GM13976 (cell line): ENCODE results near the gene ARVCF.

Experiments used
- DNase-seq: peaks from one replicate; pipeline ENCODE4 v3.0.0; 2012; ENCODE audit warnings: low spot score
- in situ Hi-C: fragments of 300-500 bp; cut with MboI; formaldehyde crosslinking; loops from one replicate; pipeline ENCODE4 v1.12.0; 2022; ENCODE audit warnings: low sequenced_read_pairs, mixed read lengths, inconsistent platforms; ENCODE audit not compliant: unreplicated experiment
- TF ChIP-seq, protein P1 (sequence below): IDR thresholded peaks from 2 replicates; pipeline ENCODE4 v1.5.1; 2012; ENCODE audit warnings: borderline replicate concordance, mild to moderate bottlenecking; ENCODE audit not compliant: insufficient read depth; ENCODE audit errors: extremely low read depth, missing control alignments, control extremely low read depth

ARVCF gene

DNA sequence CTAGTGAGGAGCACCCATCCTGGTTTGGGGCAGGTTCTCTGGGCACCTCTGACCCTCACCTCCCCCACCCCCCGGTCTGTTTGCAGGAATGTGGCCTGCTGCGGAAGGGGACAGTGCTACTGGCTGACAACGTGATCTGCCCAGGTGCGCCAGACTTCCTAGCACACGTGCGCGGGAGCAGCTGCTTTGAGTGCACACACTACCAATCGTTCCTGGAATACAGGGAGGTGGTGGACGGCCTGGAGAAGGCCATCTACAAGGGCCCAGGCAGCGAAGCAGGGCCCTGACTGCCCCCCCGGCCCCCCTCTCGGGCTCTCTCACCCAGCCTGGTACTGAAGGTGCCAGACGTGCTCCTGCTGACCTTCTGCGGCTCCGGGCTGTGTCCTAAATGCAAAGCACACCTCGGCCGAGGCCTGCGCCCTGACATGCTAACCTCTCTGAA lies 48.2 kb downstream of the ARVCF start:
- in situ Hi-C loops = no loop called here
- DNase-seq = no peak
- TF ChIP-seq, protein P1, sequence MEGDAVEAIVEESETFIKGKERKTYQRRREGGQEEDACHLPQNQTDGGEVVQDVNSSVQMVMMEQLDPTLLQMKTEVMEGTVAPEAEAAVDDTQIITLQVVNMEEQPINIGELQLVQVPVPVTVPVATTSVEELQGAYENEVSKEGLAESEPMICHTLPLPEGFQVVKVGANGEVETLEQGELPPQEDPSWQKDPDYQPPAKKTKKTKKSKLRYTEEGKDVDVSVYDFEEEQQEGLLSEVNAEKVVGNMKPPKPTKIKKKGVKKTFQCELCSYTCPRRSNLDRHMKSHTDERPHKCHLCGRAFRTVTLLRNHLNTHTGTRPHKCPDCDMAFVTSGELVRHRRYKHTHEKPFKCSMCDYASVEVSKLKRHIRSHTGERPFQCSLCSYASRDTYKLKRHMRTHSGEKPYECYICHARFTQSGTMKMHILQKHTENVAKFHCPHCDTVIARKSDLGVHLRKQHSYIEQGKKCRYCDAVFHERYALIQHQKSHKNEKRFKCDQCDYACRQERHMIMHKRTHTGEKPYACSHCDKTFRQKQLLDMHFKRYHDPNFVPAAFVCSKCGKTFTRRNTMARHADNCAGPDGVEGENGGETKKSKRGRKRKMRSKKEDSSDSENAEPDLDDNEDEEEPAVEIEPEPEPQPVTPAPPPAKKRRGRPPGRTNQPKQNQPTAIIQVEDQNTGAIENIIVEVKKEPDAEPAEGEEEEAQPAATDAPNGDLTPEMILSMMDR = no peak

DNA sequence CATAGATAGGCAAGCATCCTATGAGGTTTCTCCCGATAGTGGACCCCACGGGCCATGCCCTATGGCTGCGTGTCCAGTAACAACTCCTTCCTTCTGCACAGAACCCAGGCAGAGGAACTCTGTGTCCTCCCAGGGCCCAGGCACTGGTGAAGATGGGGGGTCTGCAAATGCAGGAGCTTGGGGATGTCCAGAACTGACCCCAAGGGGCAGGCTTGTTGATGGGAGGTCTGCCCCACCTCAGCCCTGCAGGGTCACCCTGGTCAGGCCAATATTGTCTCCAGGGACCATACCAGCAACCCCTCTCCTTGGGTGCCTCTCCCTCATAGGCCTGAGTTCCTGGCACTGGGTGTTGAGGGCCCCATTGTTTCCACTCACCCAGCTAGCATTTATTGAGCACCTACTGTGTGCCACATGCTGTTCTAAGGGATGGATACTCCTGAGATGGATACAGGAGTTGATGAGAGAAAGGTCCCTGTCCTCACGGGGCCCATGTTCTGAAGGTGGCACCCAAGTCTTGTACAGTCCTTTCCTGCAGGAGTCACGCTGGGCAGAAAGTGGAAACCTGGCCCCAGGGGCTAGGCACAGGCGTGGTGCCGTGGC lies 48.7 kb downstream of the ARVCF start:
- DNase-seq = no peak
- in situ Hi-C loops = no loop called here
- TF ChIP-seq, protein P1 = no peak

DNA sequence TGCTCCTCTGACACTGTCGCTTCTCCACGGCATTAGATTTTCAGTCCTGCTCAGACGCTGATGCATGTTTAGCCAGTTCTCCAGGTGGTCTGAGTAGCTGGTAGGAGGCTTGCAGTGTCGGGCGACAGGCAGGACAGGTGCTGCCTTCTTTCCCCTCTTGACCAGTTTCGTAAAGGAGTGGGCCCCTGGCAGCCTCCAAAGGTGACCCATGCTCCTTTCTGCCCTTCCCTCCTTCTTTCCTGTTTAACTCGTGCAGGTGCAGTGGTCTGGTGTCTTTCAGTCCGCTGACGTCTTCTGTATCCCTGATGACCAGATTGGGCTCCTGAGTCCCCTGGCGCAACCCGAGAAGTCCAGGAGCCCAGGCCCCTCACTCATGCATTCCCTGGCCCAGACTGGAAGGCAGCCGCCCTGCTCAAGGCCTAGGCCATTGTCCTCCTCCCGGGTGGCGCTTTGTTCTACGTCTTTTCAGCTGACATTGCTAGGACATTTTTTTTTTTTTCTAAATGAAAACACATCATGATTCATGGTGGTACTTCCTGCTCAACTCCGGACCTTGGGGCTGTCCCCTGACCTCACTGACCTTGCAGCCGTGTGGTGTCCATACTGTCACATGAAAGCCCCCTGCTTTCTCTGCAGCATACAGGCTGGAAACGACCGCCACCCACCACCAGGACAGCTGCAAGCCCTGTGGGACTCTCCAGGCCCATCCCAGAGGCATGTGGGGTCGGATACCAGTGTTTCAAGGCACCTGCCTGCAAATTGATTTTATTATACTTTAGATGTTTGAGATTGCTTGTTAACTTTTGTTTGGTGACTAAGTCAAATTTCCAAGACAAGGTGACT lies 49.5 kb downstream of the ARVCF start:
- no peak for DNase-seq
- TF ChIP-seq, protein P1 = no peak
- in situ Hi-C loops = no loop called here

DNA sequence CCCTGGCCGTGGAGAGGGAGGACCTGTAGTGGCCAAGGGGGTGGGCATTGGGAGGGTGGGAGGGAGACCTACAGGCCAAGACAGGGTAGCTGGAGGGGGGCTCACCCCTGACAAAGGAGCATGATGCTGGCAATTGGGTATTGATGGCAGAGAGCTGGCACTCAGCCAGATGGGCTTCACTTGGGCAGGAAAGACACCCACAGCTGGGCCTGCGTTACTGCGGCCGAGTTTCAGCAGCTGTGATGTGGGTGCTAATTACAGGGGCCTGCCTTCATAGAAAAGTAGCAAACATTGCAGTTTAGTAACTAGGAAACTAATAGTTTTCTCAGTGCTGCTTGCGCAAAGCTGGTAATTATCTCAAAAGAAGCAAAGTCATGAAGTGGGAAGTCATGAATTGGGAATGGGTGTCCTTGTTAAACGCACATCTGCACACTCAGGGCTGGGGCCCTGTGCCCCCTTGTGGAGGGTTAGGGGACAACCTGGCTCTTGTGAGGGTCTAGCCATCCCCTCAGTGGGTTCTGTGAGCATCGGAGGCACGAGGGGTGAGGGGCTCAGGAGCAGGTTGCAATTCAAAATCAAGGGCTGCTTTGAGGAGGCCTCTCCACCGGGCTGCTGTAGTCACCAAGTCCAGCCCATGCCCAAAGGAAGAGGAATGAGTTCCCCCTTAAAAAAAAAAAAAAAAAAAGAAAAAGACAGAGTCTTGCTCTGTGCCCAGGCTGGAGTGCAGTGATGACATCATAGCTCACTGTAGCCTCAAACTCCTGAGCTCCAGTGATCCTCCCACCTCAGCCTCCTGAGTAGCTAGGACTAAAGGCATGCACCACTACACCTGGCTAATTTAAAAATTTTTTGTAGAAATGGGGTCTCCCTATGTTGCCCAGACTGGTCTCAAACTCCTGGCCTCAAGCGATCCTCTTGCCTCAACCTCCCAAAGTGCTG lies 50.6 kb downstream of the ARVCF start:
- in situ Hi-C loops = no loop called here
- DNase-seq = no peak
- TF ChIP-seq, protein P1 = peak; percentile 4

DNA sequence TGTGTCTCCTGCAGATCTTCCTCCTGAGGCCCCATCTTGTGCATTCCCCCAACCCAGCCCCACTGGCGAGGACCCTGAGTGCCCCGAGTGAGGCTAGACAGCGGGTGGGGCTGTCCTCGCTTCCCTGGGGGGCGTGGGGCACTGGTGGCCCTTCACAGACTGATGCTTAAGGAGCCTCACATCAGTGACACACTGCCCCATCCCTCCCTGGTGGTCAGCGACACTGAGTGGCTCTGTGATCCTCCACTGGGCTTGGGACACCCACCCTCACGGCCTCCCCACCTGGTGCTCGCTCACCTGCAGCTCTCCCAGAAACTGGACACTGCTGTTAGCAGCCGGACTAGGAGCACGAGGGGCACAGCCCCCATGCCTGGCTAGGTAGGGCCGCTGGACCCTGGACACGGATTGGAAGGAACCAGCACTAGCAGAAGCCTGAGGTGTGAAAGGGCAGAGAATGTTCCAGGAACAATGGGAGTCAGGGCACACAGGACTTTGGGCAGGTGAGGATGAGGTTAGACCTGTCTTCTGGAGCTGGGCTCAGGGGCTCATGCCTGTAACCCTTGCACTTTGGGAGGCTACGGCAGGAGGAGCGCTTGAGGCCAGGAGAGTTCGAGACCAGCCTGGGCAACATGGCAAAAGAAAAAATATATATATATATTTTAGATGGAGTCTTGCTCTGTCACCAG lies 51.8 kb downstream of the ARVCF start:
- in situ Hi-C loops = no loop called here
- TF ChIP-seq, protein P1 = no peak
- no peak for DNase-seq
